Right lobe of liver (tissue), 4 donors: ENCODE measurements around the gene C15orf62.

ENCODE experiments used
- CTCF ChIP-seq, 4 donors: fragments of 200-600 bp in 3 of 4; fragments of 450-650 bp in 1 of 4; IDR thresholded peaks; one replicate each; pipeline versions ENCODE4 v1.5.1 to v1.8.0; 2016 to 2022; ENCODE audit warnings: antibody characterized with exemption in 4 of 4, mild to moderate bottlenecking in 2 of 4
- POLR2A ChIP-seq: fragments of 450-650 bp; IDR thresholded peaks from one replicate; pipeline ENCODE4 v1.6.1; 2017; ENCODE audit warnings: antibody characterized with exemption, mild to moderate bottlenecking
- donor health status: DM: no; HTN: no; CAD: no.
- donor health status: DM: no; HTN: no; CAD: no.
- donor health status: DM: no; HTN: yes; CAD: no.

GRCh38 chr15:40755812-40756208, 14.0 kb upstream of the C15orf62 start:
- no peak for TF ChIP-seq CTCF (IDR thresholded peaks at IDR 0.05)
- TF ChIP-seq POLR2A = no peak
